Stimulated activated CD8-positive, alpha-beta memory T cell treated with anti-CD3 and anti-CD28 coated beads, Interleukin-4, amount 100 ng/mL, for 24 hours (primary cell): ENCODE data around the gene PRR30.
"Not testable (repeated sequence)": the region's sequence is repeated elsewhere in the genome, so short reads cannot be mapped to it uniquely, and the experiment has no call there.

Experiments used
- DNase-seq: peaks from one replicate; pipeline ENCODE4 v3.0.0-alpha.2; 2020; ENCODE audit warnings: low read depth

Gene PRR30

DNA sequence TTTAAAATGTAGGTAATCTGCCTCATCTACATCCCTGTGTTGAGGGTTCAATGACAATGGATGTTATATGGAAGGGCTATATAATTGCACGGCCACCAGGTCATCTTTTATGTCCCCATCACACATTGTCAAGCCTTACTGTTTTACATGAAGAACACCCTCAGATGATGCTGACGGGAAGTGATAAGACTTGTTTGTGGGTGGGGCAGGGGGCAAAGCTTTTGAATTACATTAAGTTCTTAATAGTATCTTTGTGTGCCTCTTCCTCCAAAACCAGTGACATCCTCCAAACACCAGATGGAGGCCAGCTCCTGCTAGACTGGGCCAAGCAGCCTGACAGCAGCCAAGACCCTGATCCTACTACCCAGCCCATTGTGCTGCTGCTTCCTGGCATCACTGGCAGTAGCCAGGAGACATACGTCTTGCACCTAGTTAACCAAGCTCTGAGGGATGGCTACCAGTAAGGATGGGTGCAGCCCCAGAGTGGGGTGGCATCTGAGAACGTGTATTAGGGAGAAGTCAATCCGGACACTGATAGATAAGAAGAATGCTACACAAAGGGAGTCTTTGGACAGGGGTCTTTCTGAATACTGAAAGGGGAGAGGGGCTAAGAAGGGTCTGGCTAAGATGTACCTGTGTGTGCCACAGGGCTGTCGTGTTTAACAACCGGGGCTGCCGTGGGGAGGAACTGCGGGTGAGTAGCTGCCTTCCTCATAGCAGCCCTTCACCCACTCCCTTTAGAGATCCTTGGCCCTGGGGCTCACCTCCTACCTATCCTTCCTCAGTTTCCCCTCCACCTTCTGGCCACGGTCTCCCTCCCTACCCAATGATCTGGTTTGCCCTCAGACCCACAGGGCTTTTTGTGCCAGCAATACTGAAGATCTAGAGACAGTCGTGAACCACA lies 10.3 kb downstream of the PRR30 start:
- no peak for DNase-seq

DNA sequence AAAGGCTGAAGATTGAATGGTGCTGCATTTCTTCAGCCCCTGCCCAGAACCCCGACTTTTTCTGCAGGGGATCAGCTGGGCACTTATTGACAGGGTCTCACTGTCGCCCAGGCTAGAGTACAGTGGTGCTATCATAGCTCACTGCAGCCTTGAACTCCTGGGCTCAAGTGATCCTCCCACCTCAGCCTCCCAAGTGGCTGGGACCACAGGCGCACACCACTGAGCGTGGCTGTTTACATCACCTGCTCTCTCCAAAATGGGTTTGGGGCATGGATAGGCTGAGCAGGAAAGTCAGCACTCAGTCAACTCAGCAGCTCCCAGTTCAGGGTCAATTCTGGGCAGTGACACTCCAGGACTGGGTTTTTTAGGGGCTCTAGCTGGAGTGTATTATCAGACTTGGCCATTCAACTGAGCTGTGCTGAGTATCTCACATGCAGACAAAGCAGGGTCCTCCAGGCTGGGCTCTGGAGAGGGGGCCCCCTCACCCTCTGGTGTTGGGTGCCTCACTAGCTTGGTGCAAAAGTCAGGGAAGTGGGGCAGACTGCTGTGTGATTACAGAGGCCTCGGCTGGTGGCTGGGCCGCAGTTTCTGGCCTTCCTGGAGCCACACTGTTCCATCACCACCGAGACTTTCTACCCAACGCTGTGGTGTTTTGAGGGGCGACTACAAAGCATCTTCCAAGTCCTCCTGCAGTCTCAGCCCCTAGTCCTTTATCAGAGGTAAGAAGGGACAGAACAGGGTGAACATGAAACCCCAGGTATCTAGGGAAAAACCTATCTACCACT lies 11.1 kb downstream of the PRR30 start:
- no peak for DNase-seq

DNA sequence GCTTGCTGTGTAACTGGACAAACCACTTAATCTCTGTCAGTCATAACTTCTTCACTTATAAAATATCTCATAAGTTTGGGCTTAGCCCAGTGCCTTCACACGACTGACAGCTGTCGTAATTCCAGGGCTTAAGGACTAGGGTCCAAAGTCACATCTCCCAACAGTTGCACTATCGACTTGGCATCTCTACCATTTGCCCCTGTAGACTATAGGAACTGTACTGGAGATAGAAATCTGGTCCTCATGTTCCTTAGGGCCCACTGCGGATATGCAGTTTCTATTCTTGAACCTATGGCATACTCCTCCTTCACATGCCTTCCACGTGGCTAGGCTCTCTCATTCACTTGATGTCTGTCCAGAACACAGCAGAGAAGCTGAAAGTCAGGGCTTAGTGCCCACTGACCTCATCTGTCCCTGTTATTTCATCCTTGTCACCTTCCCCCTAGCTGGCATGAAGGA lies 12.9 kb downstream of the PRR30 start:
- DNase-seq: no peak

DNA sequence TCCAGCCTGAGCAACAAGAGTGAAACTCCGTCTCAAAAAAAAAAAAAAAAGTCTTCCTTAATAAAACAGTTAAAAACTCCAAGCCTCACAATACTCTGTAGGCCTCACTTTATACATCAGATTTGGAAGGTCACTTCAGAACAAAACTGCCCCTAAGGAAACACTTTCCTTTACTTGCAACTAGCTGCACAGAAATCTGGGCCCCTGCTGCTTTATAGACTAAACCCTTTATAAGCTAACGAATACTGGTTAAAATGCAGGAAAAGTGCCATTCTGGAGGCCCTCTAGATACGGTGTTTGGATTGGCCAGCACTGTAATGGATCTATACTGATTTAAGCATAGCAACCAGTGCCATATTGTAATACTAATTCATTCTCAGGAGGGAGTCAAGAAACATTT lies 14.1 kb downstream of the PRR30 start:
- DNase-seq: no peak

DNA sequence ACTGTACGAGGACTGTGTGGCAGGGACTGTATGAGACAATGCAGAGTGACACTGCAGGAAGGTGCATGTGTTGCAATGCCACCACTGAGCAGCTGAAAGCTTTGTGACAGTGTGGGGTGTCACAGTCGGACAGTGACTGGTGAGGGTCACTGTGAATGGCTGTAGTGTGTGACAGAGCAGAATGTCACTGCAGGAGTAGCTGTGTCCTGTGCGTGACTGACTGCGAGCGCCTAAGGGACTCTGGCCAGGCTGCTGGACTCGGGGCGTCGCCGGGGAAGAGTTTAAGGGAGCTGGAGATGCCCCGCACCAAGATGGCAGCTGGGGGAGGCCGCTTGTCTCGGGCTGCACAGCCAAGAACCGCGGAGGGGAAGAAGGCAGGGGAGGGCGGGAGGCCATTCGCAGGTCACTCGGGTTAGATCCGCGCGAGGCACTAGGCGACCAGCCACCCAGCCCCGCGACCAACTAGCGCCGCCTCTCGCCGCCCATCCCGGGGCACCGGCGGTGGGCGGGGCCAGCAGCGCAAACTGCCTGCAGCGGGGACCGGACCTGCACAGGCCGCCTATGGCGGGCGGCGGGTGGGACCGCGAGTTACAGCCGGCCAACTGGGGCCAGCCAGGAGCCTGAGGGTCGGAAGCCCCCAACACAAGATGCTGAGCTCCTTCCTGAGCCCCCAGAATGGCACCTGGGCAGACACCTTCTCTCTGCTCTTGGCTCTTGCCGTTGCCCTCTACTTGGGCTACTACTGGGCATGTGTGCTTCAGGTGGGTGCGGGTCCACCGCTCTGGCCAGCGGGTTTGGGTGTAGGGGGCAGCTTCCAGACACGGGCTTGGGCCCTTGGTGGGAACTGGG lies 15.7 kb downstream of the PRR30 start, which contains the start of gene ABHD1:
ABHD1 (plus strand) TSS at position 514 of the 849 bp plus-strand sequence; CDS start at position 648, 134 bp downstream.
- peak; percentile 38 for DNase-seq

DNA sequence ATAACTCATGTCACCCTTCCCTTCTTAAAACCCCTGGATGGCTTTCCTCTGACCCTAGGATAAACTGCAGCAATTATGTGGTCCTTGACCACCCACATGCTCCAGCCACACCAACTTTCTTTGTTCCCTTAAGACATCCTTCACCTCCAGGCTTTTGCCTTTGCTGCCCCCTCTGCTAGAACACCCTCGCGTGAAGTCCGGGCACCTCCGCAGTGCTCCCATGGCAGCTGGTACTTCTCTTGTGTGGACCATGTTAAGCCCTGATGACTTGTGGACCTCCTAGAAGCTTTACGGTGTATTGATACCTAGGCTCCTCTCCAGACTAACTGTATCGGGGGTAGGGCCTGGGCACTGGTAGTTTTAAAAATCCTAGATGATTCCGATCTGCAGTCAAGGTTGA lies 16.4 kb downstream of the PRR30 start:
- DNase-seq: no peak

DNA sequence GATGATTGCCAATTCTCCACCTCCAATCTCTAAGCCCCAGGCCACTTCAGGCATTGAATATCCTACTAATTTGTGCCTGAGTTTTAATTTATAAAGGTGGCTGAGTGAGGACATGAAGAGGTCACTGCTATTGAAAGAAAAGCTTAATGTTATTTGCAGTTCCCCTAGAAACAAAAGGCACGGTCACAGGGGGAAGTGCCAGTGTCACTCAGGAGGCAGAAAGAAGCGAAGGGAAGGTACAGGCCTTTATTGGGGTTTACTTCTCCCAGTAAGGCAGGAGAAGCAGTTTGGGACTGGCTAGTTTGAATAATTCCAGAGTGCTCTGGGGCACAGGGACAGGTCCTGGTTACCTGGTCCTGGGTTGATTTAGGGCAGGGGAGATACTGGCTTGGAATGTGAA lies 17.3 kb downstream of the PRR30 start:
- DNase-seq: no peak

DNA sequence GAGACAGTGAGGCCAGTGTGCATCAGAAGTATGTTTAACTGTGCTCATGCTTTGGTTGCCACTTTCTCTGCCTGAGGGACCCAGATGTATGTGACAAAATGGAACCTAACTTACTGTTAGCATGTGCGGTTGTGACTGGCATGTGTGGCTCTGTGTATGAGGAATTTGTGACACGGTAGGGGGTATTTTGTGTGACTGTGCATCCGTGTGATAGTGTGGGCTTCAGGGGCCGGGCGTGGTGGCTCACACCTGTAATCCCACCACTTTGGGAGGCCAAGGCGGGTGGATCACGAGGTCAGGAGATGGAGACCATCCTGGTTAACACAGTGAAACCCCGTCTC lies 19.9 kb downstream of the PRR30 start:
- not testable (repeated sequence) for DNase-seq

DNA sequence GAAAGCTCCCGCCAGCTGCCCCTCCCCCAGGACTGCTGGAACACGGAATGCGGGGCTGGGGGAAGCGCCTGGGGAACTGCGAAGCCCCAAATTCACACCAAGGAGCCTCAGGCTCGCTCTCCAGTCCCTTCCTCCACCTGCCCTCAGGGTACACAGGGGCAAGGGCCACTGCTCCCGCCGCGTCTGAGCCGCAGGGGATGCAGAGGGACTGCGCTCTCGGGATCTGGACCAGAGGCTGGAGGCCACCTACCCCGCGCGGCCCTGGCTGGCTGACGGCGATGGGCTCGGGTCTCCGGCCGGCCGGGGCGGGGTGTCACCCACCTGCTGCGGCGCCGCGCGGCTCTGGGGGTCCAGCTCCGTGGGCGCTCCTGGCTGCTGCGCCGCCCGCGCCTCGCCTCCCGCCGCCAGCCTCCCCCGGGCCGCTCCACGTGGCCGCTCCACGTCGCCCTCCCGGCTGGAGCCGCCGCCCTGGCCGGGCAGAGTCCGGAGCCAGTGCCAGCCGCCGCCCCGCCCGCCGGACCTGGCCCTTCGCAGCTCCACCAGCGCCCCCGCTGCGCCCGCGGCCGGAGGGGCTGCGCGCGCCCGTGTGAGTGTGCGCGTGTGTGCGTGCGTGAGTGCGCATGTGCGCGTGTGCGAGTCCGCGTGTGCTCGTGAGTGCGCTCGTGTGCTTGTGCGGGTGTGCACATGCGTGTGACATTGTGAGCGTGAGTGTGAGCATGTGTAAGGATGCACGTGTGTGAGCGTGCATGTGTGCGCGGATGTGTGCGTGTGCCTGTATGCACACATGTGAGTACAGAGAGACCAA lies 20.5 kb downstream of the PRR30 start, which contains the start of gene CGREF1:
CGREF1 (minus strand) TSS at position 604 of the 805 bp plus-strand sequence. CDS start 14,762 bp downstream, outside the sequence.
- DNase-seq: no peak

DNA sequence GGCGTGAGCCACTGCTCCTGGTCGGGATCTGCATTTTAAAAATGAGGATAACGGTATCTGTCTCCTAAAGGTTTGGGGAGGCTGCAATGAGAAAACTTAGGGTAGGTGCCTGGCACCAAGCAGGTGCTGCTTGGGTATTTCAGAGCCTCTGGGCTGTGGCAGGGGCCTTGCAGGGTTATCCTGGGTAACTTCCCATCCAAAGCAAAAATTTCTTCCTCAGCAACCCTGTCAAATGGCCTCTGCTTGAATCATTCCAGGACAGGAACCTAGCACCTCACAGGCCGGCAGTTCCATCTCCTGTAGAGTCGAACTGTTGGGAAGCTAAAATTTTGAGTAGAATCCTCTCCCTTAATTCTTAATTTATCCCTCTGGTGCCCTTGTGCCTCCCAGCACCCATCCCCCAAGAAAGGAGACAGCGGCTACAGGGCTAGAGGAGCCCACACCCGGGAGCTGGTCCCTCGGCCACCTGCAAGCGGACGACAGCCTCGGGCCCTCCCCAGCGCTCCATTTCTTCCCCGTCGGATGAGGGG lies 21.1 kb downstream of the PRR30 start:
- DNase-seq: no peak

DNA sequence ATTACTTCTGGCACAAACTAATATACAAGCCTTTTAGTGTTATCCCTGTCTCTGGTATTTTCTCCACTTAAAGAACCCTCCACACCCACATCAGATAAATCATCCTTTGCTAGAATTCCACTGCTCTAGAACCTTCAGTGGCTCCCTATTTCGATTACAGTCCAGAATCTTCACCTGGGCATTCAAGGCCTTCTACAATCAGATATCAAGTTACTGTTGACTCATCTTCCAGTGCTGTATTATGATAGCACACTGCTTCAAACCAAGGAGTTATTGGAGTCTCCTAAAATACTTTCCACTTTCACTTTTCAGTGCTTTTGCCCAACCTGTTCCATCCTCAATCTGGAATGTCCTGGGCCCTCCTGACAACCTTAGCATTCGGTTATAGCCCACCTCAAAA lies 23.7 kb downstream of the PRR30 start:
- DNase-seq: no peak

DNA sequence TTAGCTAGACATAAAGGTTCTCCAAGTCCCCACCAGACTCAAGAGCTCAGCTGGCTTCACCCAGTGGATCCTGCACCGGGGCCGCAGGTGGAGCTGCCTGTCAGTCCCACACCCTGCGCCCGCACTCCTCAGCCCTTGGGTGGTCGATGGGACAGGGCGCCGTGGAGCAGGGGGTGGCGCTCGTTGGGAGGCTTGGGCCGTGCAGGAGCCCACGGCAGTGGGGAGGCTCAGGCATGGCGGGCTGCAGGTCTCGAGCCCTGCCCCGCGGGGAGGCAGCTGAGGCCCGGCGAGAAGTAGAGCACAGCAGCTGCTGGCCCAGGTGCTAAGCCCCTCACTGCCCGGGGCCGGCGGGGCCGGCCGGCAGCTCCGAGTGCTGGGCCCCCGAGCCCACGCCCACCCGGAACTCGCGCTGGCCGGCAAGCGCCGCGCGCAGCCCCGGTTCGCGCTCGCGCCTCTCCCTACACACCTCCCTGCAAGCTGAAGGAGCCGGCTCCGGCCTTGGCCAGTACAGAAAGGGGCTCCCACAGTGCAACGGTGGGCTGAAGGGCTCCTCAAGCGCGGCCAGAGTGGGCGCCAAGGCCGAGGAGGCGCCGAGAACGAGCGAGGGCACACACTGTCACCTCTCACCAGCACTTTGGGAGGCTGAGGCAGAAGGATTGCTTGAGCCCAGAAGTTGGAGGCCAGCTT lies 27.7 kb downstream of the PRR30 start:
- not testable (repeated sequence) for DNase-seq

DNA sequence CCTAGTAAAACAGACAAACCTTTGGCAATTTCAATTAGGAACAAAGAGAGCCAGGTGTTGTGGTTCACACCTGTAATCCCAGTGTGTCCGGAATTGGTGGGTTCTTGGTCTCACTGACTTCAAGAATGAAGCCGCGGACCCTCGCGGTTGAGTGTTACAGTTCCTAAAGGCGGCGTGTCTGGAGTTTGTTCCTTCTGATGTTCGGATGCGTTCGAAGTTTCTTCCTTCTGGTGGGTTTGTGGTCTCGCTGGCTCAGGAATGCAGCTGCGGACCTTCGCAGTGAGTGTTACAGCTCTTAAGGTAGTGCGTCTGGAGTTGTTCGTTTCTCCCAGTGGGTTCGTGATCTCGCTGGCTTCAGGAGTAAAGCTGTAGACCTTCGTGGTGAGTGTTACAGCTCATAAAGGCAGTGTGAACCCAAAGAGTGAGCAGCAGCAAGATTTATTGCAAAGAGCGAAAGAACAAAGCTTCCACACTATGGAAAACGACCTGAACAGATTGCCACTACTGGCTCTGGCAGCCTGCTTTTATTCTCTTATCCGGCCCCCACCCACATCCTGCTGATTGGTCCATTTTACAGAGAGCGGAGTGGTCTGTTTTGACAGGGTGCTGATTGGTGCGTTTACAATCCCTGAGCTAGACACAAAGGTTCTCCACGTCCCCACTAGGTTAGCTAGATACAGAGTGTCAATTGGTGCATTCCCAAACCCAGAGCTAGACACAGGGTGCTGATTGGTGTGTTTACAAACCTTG lies 28.4 kb downstream of the PRR30 start:
- not testable (repeated sequence) for DNase-seq

DNA sequence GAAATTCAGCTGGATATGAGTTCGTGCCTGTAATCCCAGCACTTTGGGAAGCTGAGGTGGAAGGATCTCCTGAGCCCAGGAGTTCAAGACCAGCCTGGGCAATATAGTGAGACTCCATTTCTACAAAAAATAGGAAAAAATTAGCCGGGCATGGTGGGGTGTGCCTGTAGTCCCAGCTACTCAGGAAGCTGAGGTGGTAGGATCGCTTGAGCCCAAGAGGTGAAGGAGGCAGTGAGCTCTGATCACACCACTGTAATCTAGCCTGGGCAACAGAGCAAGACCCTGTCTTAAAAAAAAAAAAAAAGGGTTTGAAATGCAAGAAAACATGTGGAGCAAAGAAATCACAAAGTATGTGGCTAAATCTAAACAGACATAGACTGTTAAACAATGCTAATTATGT lies 30.1 kb downstream of the PRR30 start:
- no peak for DNase-seq

DNA sequence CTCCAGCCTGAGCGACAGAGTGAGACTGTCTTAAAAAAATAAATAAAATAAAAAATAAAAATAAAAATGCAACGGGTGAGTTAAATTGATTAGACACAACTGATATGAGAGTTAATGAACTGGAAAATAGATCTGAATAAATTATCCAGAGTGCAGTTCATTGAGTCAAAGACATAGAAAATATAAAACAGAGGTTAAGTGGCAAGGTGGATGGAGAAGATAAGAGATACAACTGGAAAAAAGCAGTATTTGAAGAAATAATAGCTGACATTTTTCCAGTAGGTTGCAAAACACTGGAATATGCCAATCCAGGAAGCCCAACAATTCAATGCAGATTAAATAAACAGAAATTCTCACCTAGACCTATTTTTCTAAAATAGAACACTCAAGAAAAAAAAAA lies 31.0 kb downstream of the PRR30 start:
- DNase-seq: no peak

DNA sequence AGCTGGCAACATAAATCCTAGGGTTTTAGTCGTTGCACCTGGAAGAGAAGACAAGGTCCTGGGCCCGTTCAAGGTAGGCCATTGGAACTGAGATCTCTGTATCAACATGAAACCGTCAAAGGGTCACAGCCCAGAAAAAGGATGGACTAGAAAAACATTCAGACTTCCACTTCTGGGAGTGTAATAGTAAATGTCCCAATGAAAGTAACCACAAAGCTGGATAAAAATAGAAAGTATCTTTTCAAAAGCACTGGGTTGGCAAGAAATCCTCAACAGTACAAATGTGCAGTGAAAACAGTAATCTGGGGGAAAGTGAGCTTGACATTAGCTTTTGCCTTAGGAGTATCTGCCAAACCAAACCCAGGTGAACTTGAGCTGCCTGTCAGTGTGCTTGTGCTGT lies 33.2 kb downstream of the PRR30 start:
- DNase-seq: no peak

DNA sequence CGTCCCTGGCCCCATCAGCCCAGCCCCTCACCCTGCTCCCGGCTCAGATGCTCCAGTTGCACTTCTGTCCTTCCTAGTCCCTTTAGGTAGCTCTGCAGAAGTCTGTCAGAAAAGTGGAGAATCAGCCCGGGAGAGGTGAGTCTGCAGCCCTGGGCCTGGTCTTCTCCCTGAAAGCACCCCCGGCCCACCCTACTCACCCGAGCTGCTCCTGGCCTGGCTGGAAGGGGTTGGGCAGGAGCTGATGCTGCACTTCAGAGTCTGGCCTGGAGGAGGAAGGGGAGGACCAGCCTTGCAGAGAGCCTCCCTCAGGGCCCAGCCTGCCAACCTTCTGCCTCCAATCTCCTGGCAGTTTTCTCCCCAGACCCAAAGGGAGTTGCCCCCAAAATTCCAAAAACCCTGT lies 36.9 kb downstream of the PRR30 start:
- no peak for DNase-seq

DNA sequence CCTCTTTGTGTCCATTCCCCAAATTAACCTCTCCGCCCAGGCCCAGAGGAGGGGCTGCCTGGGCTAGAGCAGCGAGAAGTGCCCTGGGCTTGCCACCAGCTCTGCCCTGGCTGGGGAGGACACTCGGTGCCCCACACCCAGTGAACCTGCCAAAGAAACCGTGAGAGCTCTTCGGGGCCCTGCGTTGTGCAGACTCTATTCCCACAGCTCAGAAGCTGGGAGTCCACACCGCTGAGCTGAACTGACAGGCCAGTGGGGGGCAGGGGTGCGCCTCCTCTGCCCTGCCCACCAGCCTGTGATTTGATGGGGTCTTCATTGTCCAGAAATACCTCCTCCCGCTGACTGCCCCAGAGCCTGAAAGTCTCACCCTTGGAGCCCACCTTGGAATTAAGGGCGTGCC lies 39.2 kb downstream of the PRR30 start:
- DNase-seq: no peak

DNA sequence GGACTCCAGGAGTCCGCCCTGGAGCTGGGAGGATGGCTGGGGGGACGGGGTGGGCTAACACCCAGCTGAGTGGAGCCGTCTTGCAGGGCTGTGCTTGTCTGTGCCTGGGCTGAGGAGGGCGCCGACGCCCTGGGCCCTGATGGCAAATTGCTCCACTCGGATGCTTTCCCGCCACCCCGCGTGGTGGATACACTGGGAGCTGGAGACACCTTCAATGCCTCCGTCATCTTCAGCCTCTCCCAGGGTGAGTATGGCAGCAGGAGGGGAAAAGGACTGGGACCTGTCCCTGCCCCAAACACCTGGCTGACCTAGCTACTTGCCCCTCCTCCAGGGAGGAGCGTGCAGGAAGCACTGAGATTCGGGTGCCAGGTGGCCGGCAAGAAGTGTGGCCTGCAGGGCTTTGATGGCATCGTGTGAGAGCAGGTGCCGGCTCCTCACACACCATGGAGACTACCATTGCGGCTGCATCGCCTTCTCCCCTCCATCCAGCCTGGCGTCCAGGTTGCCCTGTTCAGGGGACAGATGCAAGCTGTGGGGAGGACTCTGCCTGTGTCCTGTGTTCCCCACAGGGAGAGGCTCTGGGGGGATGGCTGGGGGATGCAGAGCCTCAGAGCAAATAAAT lies 39.8 kb downstream of the PRR30 start:
- no peak for DNase-seq
